GM21737 (cell line): ENCODE measurements around the gene AMOTL1.

Experiments
- ATAC-seq: cut with Tn5 transposase; IDR thresholded peaks from one replicate; pipeline ENCODE4 v1.9.1; 2021; ENCODE audit warnings: mild to moderate bottlenecking, moderate library complexity; ENCODE audit not compliant: unreplicated experiment

The AMOTL1 gene

GRCh38 chr11:94767701-94768601, at the start of gene AMOTL1:
Gene AMOTL1, plus strand, starts transcription at chr11:94768356. Its CDS starts 156 bp downstream, at chr11:94768512.
- ATAC-seq = peak; percentile 88

- ATAC-seq = no peak
Measured at GRCh38 chr11:94719876-94720275, 48.3 kb upstream of the AMOTL1 start.

- ATAC-seq = no peak
Measured at GRCh38 chr11:94721565-94722292, 46.4 kb upstream of the AMOTL1 start.

GRCh38 chr11:94722735-94723134, 45.4 kb upstream of the AMOTL1 start:
- no peak for ATAC-seq

GRCh38 chr11:94725097-94725496, 43.1 kb upstream of the AMOTL1 start:
- ATAC-seq = no peak

- ATAC-seq = no peak
Measured at GRCh38 chr11:94727819-94728218, 40.3 kb upstream of the AMOTL1 start.

- no peak for ATAC-seq
Measured at GRCh38 chr11:94728541-94728940, 39.6 kb upstream of the AMOTL1 start.

- ATAC-seq = no peak
Measured at GRCh38 chr11:94728966-94729751, 39.0 kb upstream of the AMOTL1 start.

- no peak for ATAC-seq
Measured at GRCh38 chr11:94730153-94730552, 38.0 kb upstream of the AMOTL1 start.

GRCh38 chr11:94731880-94732601, 36.1 kb upstream of the AMOTL1 start:
- ATAC-seq = no peak

- ATAC-seq = no peak
Measured at GRCh38 chr11:94732617-94733281, 35.4 kb upstream of the AMOTL1 start.

GRCh38 chr11:94734563-94735275, 33.4 kb upstream of the AMOTL1 start:
- ATAC-seq = no peak

- ATAC-seq = no peak
Measured at GRCh38 chr11:94735907-94736306, 32.2 kb upstream of the AMOTL1 start.

- no peak for ATAC-seq
Measured at GRCh38 chr11:94737171-94737611, 31.0 kb upstream of the AMOTL1 start.

- no peak for ATAC-seq
Measured at GRCh38 chr11:94738746-94739145, 29.4 kb upstream of the AMOTL1 start.

GRCh38 chr11:94739331-94739730, 28.8 kb upstream of the AMOTL1 start:
- no peak for ATAC-seq

GRCh38 chr11:94740083-94741021, 27.8 kb upstream of the AMOTL1 start:
- ATAC-seq = no peak

GRCh38 chr11:94741022-94741679, 27.0 kb upstream of the AMOTL1 start:
- no peak for ATAC-seq
